Activated T-cell treated with anti-CD3 and anti-CD28 coated beads, Interleukin-2, amount 50 U/mL, for 1 hour (primary cell): Measurements from ENCODE around the gene RNGTT.

ENCODE experiments used
- DNase-seq: peaks from one replicate; pipeline ENCODE4 v3.0.0-alpha.2; 2020

Gene RNGTT

GRCh38 chr6:88641178-88641903, 322.1 kb downstream of the RNGTT start:
- no peak for DNase-seq

DNA sequence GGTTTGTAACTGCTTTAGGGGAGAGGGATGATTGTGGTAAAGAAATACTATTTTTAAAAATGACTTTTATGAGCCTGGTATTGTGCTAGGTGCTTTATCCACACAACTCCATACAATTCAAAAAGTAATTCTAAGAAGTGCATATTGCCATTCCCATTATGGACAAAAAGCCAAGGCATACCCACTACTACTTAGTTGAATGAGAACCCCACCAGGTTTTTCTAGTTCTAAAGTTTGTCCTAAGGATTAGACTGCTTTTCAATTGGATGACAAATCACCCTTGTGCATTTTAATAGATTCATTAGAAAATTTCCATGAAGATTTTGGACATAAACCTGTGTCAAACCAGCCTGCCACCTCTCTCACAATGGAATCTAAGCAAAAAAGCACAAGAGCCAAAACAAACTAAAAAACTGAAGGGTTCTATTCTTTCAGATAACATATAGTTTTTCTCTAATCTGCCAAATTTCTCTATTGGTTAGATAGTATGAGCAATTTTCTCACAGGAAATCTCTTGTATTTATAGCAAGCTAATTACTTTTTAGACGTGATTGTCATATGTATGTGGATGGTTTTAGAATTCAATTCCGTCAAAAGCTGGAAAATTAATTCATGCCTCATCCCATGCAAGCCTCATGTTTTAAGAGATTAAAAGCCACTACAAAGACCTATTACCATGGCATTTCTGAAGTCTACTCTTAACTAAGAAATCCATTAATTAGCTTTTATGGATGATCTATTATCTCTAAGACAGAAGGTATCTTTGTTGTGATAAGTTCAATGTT, 325.5 kb downstream of the RNGTT start:
- DNase-seq: no peak

GRCh38 chr6:88636871-88637270, 326.5 kb downstream of the RNGTT start:
- DNase-seq: no peak

GRCh38 chr6:88633782-88634181, 329.6 kb downstream of the RNGTT start:
- DNase-seq: no peak

GRCh38 chr6:88631830-88632229, 331.6 kb downstream of the RNGTT start:
- DNase-seq: no peak

DNA sequence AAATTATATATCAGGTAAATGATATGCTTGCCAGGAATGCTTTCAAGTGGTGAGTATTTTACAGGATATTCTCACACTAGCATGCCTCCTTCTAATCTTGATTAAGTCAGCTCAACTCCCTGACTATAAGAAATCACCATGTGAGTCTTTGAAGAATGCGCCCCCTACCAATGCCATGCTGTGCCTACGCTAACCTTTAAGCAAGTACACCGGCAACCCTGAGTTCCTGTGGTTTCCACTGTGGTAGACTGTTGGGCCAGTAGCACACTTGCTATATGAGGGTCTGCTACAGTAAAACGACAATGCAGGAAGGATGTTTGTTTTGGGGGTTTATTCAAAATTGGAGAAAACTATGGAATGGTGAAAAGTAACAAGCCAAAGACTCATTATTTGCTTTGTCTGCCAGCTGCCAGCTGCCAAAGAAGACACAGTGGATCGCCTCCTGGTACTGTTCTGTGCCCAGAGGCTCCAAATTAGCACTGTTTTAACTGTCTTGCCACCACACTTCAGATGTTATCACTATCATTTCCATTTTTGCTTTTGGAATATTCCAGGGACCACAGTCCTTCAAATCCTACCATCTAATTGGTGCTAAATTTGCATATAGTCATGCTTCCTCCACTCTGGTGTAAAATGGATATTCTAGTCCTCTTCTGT, 333.5 kb downstream of the RNGTT start:
- no peak for DNase-seq

DNA sequence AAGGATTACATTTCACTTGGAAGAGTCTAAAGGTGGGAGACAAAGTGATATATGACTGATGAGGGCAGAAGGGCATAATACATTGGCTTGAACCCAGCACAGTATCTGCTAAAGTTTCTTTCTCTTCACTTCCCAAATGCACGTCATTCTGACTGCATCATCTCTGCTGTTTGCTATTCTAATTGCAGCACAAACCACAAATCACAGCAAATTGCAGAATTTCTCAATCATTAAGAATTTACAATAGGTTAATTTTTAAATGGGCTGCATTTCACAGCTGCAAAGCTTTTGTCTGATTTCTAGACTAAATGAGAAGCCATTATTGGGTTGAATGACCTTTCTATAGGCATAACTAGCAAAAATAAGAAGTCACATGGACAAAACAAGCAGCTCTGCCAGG, 337.0 kb downstream of the RNGTT start:
- no peak for DNase-seq

- DNase-seq: no peak
These were observed 339.9 kb downstream of the RNGTT start for GRCh38 chr6:88623531-88623930.

GRCh38 chr6:88619951-88620350, 343.5 kb downstream of the RNGTT start:
- no peak for DNase-seq

DNA sequence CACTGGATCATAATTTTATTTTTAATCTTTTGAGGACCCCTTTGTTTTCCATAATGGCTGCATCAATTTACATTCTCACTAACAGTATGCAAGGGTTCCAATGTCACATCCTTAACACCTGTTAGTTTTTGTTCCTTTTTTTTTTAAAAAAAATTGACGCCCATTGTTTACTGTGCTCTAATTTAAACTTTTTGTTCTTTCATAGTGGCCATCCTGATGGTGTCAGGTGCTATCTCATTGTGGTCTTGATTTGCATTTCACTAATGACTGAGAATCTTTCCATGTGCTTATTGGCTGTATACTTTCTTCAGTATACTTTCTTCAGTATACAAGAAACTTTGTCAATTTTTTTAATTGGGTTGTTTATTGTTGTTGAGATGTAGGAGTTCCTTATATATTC, 347.0 kb downstream of the RNGTT start:
- no peak for DNase-seq

- no peak for DNase-seq
These were observed 349.0 kb downstream of the RNGTT start for GRCh38 chr6:88614316-88614877.

GRCh38 chr6:88612631-88613030, 350.8 kb downstream of the RNGTT start:
- DNase-seq: no peak

GRCh38 chr6:88611721-88612120, 351.7 kb downstream of the RNGTT start:
- DNase-seq: no peak

- no peak for DNase-seq
These were observed 353.4 kb downstream of the RNGTT start for GRCh38 chr6:88609983-88610382.

- DNase-seq: no peak
These were observed 358.1 kb downstream of the RNGTT start for GRCh38 chr6:88605271-88605670.

- DNase-seq: no peak
These were observed 363.8 kb downstream of the RNGTT start for GRCh38 chr6:88599571-88599970.

- DNase-seq: no peak
These were observed 366.6 kb downstream of the RNGTT start for GRCh38 chr6:88596801-88597200.

DNA sequence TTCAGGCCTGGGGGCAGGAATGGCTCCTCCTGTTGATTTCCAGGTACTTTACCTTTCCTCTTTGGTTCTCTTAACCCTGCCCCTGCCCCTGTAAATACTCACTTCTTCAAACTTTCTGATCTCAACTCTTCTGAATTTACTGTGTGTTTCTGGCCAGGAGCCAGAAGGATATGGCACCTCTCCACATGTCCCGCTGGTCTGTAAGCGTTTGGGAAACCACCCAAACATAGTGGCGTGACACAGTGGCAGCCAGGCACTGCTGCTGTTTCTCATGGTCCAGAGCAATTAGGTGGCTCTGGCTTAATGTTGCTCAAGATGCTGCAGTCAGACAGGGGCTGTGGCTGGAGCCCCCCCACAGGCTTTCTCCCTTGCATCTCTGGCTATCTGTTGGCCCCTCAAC, 374.5 kb downstream of the RNGTT start:
- DNase-seq: no peak

DNA sequence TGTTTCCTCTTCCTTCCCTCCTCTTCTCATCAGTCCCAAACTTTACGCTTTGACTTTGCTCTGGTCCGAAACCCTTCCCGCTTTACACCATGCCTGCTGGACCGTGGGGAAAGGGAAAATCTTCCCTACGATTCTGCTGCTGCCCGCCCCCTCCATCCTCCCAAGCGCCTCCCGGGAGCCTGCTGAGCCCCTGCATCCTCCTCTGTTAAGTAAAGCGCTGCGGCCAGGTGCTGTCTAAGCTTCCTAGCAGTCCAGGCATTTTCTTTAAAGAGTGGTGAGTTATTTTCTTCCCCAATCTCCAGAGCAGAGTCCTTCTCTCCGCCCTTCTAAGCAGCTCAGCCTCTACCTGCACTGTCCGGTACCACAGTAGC, 376.3 kb downstream of the RNGTT start:
- no peak for DNase-seq

GRCh38 chr6:88586371-88587149, 376.9 kb downstream of the RNGTT start:
- DNase-seq: no peak

DNA sequence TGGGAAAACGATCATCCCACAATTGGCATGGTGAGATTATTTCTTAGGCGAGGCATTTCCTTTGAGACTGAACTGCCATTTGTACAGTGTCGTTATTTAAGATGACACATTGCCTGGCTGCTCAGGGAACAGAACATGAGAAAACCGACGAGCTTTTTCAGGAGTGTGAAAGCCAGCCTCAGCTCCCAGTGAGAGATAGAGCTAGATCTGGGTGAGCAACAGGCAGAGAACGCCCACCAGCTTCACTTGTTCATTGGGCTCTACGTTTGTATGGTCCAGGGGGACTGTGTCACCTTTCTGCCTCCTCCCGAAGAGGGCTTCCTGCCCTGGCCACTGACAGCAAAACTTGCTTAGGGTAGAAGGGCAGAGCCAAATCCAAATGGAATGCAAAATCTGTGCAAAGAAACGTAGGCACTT, 378.1 kb downstream of the RNGTT start:
- DNase-seq: no peak

- no peak for DNase-seq
These were observed 378.7 kb downstream of the RNGTT start for GRCh38 chr6:88584581-88585275.
